Measurements from ENCODE around the gene TSPAN4.

Gene TSPAN4, protein sequence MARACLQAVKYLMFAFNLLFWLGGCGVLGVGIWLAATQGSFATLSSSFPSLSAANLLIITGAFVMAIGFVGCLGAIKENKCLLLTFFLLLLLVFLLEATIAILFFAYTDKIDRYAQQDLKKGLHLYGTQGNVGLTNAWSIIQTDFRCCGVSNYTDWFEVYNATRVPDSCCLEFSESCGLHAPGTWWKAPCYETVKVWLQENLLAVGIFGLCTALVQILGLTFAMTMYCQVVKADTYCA

DNA sequence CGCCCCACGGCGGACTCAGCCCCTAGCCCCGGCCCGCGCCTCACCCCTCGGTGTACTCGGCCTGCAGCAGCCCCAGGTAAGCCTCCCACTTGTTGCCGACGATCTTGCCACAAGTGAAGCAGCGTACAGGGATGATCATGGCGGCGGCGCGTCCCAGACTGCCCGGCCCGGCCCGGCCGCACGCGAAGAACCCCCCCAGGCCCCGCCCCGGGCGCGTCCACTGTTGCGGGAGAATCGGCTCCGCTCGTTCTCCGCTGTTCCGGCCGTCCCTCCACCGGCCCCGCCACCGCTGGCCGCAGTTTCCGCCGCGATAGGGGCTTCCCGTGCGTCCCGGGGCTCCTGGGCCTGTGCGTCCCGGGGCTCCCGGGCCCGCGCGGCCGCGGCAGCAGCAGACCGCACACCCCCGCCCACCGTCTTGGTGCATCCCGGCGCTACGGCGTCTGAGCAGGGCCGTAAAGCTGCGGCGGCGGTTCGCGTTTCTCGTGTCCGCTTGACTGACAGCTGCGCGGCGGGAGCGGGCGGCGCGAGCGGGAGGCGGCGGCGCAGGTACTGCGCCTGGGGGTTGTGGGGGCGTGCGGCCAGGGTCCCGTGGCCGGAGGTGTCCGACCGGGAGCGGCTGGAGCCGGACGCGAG, at the start of gene TSPAN4, which contains the start of gene POLR2L:
TSS of gene TSPAN4 (plus strand) at position 483 of the 633 bp plus-strand sequence. CDS start 7,453 bp downstream, outside the sequence.
TSS of gene POLR2L (minus strand) at position 160 of the 633 bp plus-strand sequence. CDS start at position 139, 21 bp downstream.
- Histone ChIP-seq H3K9ac (ENCODE audit: low read depth in 1 of 2, low read length in 2 of 2) (peak within 1 kb of the TSS; percentile 81 to 84), H3K9me3 (ENCODE audit: control insufficient read depth in 2 of 2, low read length in 2 of 2) (no peaks in the 10 kb centered on the region), H3K36me3 (ENCODE audit: control insufficient read depth in 2 of 2, insufficient read depth in 2 of 2, low read length in 2 of 2) (peaks cover 18 to 30% of the 10 kb centered on the region in 2 donors), H3K27ac (ENCODE audit: low read depth in 2 of 2, low read length in 2 of 2) (peak within 1 kb of the TSS; percentile 85 to 87), H3K27me3 (ENCODE audit: control insufficient read depth in 2 of 2, insufficient read depth in 2 of 2, low read length in 2 of 2) (no peaks in the 10 kb centered on the region), H3K4me3 (ENCODE audit: low read length in 2 of 2) (peak within 1 kb of the TSS; percentile 90 to 96), H3K4me1 (ENCODE audit: control insufficient read depth in 2 of 2, insufficient read depth in 2 of 2, low read length in 2 of 2) (peaks cover 37 to 43% of the 10 kb centered on the region in 2 donors)

DNA sequence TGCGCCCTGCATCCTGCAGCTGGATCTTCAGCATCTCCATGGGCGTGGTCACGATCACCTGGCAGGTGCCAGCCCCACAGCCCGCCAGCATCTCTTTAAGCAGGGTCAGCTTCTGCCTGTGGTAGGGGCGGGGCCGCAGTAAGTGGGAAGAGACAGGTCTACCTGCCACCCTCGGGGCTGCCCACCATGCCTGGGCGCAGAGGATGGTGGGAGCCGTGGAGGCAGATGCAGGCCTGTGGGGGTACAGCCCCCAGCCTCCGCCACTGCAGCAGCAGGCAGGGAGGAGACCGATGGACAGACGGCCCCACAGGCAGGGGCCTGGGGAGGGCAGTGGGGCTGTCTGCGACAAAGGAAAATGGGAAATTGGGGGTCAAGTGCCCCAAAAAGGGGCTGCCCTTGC, 49.8 kb upstream of the TSPAN4 start:
- Histone ChIP-seq H3K36me3 (ENCODE audit: control insufficient read depth in 2 of 2, insufficient read depth in 2 of 2, low read length in 2 of 2) (peaks cover 0 to 2% of the 10 kb centered on the region in 2 donors), H3K9ac (ENCODE audit: low read depth in 1 of 2, low read length in 2 of 2) (no peak overlapping the region), H3K27me3 (ENCODE audit: control insufficient read depth in 2 of 2, insufficient read depth in 2 of 2, low read length in 2 of 2) (peaks cover 0 to 7% of the 10 kb centered on the region in 2 donors), H3K9me3 (ENCODE audit: control insufficient read depth in 2 of 2, low read length in 2 of 2) (no peaks in the 10 kb centered on the region), H3K4me3 (ENCODE audit: low read length in 2 of 2) (no peak overlapping the region), H3K4me1 (ENCODE audit: control insufficient read depth in 2 of 2, insufficient read depth in 2 of 2, low read length in 2 of 2) (peaks cover 17 to 26% of the 10 kb centered on the region in 2 donors), H3K27ac (ENCODE audit: low read depth in 2 of 2, low read length in 2 of 2) (no peak overlapping the region)

DNA sequence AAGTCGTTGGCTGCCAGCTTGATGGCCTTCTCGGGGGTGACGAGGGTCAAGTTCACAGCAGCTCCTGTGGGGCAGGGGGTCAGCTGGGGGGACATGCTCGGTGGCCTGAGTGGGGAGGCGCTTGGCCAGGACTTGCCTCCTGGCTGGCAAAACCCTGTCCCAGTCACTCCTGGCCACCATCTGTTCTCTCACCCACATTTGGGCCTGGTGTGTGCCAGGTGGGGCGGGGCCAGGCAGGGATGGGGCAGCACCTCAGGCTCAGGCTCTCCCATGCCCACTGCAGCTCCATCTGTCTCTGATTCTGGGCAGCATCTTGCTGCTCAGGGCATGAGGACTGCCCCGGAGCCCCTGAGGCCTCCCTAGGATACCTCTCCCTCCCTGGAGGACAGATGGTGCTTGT, 49.1 kb upstream of the TSPAN4 start:
- Histone ChIP-seq H3K4me3 (ENCODE audit: low read length in 2 of 2) (no peak overlapping the region), H3K9me3 (ENCODE audit: control insufficient read depth in 2 of 2, low read length in 2 of 2) (no peaks in the 10 kb centered on the region), H3K27me3 (ENCODE audit: control insufficient read depth in 2 of 2, insufficient read depth in 2 of 2, low read length in 2 of 2) (peaks cover 0 to 7% of the 10 kb centered on the region in 2 donors), H3K27ac (ENCODE audit: low read depth in 2 of 2, low read length in 2 of 2) (no peak overlapping the region), H3K36me3 (ENCODE audit: control insufficient read depth in 2 of 2, insufficient read depth in 2 of 2, low read length in 2 of 2) (peaks cover 0 to 2% of the 10 kb centered on the region in 2 donors), H3K9ac (ENCODE audit: low read depth in 1 of 2, low read length in 2 of 2) (no peak overlapping the region), H3K4me1 (ENCODE audit: control insufficient read depth in 2 of 2, insufficient read depth in 2 of 2, low read length in 2 of 2) (peaks cover 17 to 27% of the 10 kb centered on the region in 2 donors)

- Histone ChIP-seq H3K27me3 (ENCODE audit: control insufficient read depth in 2 of 2, insufficient read depth in 2 of 2, low read length in 2 of 2) (peaks cover 0 to 3% of the 10 kb centered on the region in 2 donors), H3K4me1 (ENCODE audit: control insufficient read depth in 2 of 2, insufficient read depth in 2 of 2, low read length in 2 of 2) (peaks cover 17 to 27% of the 10 kb centered on the region in 2 donors), H3K36me3 (ENCODE audit: control insufficient read depth in 2 of 2, insufficient read depth in 2 of 2, low read length in 2 of 2) (peaks cover 0 to 2% of the 10 kb centered on the region in 2 donors), H3K4me3 (ENCODE audit: low read length in 2 of 2) (no peak overlapping the region), H3K9me3 (ENCODE audit: control insufficient read depth in 2 of 2, low read length in 2 of 2) (no peaks in the 10 kb centered on the region), H3K9ac (ENCODE audit: low read depth in 1 of 2, low read length in 2 of 2) (no peak overlapping the region), H3K27ac (ENCODE audit: low read depth in 2 of 2, low read length in 2 of 2) (no peak overlapping the region)
Observed at GRCh38 chr11:794013-794765, 48.5 kb upstream of the TSPAN4 start.

GRCh38 chr11:794766-795633, 47.7 kb upstream of the TSPAN4 start:
- H3K9ac ChIP-seq (ENCODE audit: low read depth in 1 of 2, low read length in 2 of 2) = peak overlapping the region in 1 of 2 donors; percentile 62
- H3K27ac ChIP-seq (ENCODE audit: low read depth in 2 of 2, low read length in 2 of 2) = no peak overlapping the region
- no peaks in the 10 kb centered on the region for H3K27me3 ChIP-seq (ENCODE audit: control insufficient read depth in 2 of 2, insufficient read depth in 2 of 2, low read length in 2 of 2)
- peak overlapping the region; percentile 41 to 50 for H3K4me3 ChIP-seq (ENCODE audit: low read length in 2 of 2)
- no peaks in the 10 kb centered on the region for H3K9me3 ChIP-seq (ENCODE audit: control insufficient read depth in 2 of 2, low read length in 2 of 2)
- H3K36me3 ChIP-seq (ENCODE audit: control insufficient read depth in 2 of 2, insufficient read depth in 2 of 2, low read length in 2 of 2) = peaks cover 0 to 2% of the 10 kb centered on the region in 2 donors
- peaks cover 17 to 27% of the 10 kb centered on the region in 2 donors for H3K4me1 ChIP-seq (ENCODE audit: control insufficient read depth in 2 of 2, insufficient read depth in 2 of 2, low read length in 2 of 2)

DNA sequence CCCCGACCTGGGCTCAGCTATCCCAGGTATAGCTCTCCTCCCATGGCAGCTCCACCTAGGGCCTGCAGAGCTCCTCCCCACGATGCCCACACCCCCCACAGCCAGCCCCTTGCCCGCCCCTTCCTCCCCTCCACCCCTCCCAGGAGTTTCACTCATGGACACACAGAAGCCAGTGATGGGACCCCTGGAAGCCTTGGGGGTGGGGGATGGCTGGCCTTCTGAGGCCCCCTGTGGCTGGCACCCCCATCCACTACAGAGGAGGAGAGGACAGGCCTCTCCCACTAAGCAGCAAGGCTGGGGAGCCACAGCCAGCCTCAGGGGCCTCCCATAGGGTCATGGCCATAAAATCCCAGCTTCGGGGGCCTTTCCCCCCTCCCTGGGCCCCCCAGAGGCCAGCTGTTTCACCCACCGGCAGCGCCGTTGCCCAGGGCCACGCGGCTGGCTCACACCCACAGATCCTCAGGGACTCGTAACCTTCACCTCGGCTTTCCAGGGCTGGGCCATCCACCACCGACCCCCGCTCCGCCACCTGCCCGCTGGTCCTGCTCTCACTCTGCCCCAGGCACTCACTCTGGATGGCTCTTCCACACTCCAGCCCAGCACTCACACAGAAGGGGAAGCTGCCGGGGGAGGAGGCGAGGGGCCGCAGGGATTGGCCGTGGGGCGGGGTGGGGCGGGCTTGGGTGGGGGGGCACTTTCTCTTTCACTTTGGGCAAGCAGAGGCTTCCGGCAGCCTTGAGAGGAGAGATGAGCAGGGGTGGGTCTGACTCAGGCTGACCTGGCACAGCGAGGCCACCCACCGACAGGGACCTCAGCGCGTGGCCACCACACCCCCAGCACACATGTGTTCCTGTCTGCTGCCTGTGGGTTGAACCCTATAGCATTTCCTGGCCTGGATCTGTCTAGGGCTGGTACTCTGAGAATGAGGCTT, 46.8 kb upstream of the TSPAN4 start:
- no peaks in the 10 kb centered on the region for H3K27me3 ChIP-seq (ENCODE audit: control insufficient read depth in 2 of 2, insufficient read depth in 2 of 2, low read length in 2 of 2)
- H3K9ac ChIP-seq (ENCODE audit: low read depth in 1 of 2, low read length in 2 of 2) = peak overlapping the region; percentile 66 to 70
- peaks cover 17 to 27% of the 10 kb centered on the region in 2 donors for H3K4me1 ChIP-seq (ENCODE audit: control insufficient read depth in 2 of 2, insufficient read depth in 2 of 2, low read length in 2 of 2)
- peaks cover 0 to 2% of the 10 kb centered on the region in 2 donors for H3K36me3 ChIP-seq (ENCODE audit: control insufficient read depth in 2 of 2, insufficient read depth in 2 of 2, low read length in 2 of 2)
- no peaks in the 10 kb centered on the region for H3K9me3 ChIP-seq (ENCODE audit: control insufficient read depth in 2 of 2, low read length in 2 of 2)
- H3K27ac ChIP-seq (ENCODE audit: low read depth in 2 of 2, low read length in 2 of 2) = peak overlapping the region; percentile 62 to 85
- H3K4me3 ChIP-seq (ENCODE audit: low read length in 2 of 2) = peak overlapping the region; percentile 70 to 75

GRCh38 chr11:796565-797295, 45.9 kb upstream of the TSPAN4 start:
- H3K9me3 ChIP-seq (ENCODE audit: control insufficient read depth in 2 of 2, low read length in 2 of 2) = no peaks in the 10 kb centered on the region
- peak overlapping the region; percentile 66 to 70 for H3K9ac ChIP-seq (ENCODE audit: low read depth in 1 of 2, low read length in 2 of 2)
- no peaks in the 10 kb centered on the region for H3K27me3 ChIP-seq (ENCODE audit: control insufficient read depth in 2 of 2, insufficient read depth in 2 of 2, low read length in 2 of 2)
- H3K4me3 ChIP-seq (ENCODE audit: low read length in 2 of 2) = peak overlapping the region; percentile 75 to 86
- H3K27ac ChIP-seq (ENCODE audit: low read depth in 2 of 2, low read length in 2 of 2) = peak overlapping the region; percentile 62 to 85
- H3K4me1 ChIP-seq (ENCODE audit: control insufficient read depth in 2 of 2, insufficient read depth in 2 of 2, low read length in 2 of 2) = peaks cover 17 to 27% of the 10 kb centered on the region in 2 donors
- H3K36me3 ChIP-seq (ENCODE audit: control insufficient read depth in 2 of 2, insufficient read depth in 2 of 2, low read length in 2 of 2) = peaks cover 0 to 3% of the 10 kb centered on the region in 2 donors

DNA sequence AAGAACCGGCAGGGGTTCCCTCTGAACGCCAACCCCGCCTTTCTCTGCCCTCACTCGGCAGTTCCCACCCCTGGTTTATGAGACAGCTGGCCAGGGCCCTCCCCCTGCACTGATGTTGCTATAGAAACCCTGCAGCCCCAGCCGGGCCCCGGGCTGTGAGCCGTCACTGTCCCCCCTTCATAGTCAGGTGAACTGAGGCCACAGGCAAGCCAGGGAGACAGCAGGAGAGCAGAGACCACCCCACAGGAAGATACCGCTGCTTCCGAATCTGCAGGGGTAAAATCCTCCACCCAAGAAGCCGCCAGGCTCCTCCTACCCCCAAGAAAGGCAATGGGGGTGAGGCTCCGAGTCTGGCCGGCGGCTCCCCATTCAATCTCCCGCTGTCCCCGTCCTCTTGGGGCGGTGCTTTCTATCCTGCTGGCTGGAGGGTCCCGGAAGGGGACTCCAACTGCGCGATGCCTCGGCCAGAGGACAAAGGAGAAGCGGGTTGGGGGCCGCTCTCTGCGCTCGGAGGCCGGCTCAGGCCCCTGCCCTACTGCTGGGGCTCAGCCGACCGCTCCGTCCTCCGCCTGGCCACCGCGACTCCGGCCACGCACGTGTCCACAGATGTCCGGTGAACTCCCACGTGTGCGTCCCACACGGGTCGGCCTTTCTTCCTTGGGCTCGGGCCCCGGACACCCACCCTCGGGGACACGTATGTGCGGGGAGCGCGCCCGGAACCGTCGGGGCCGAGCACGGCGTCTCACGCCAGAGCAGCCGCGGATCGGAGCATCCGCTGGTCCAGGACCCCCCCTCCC, 45.2 kb upstream of the TSPAN4 start:
- no peaks in the 10 kb centered on the region for H3K27me3 ChIP-seq (ENCODE audit: control insufficient read depth in 2 of 2, insufficient read depth in 2 of 2, low read length in 2 of 2)
- peak overlapping the region; percentile 63 to 66 for H3K9ac ChIP-seq (ENCODE audit: low read depth in 1 of 2, low read length in 2 of 2)
- H3K4me1 ChIP-seq (ENCODE audit: control insufficient read depth in 2 of 2, insufficient read depth in 2 of 2, low read length in 2 of 2) = peaks cover 17 to 27% of the 10 kb centered on the region in 2 donors

More for the DNA sequence above, 45.2 kb upstream of the TSPAN4 start:
- peaks cover 0 to 4% of the 10 kb centered on the region in 2 donors for H3K36me3 ChIP-seq (ENCODE audit: control insufficient read depth in 2 of 2, insufficient read depth in 2 of 2, low read length in 2 of 2)
- no peaks in the 10 kb centered on the region for H3K9me3 ChIP-seq (ENCODE audit: control insufficient read depth in 2 of 2, low read length in 2 of 2)
- H3K27ac ChIP-seq (ENCODE audit: low read depth in 2 of 2, low read length in 2 of 2) = peak overlapping the region; percentile 62 to 85
- H3K4me3 ChIP-seq (ENCODE audit: low read length in 2 of 2) = peak overlapping the region; percentile 75 to 86

Data from mucosa of rectum (tissue), 2 donors.